HepG2 (cell line): ENCODE results near the gene AMPD2. TPM values are rescaled to one million over a fixed set of nuclear protein-coding genes. Genes with fewer than 3 reads are reported as not detected.

Source experiments
- ATAC-seq: fragments of 200-7000 bp; cut with Tn5 transposase; 3 replicates; pipeline ENCODE4 v1.9.1; 2020; ENCODE audit warnings: mild to moderate bottlenecking, moderate library complexity
- BruUV-seq: library from RNA; stranded (reverse); fragments of 400-500 nt; replicated peaks from 2 replicates; lab custom pipeline; 2021; lab: Mats Ljungman, UMichigan
- CTCF ChIA-PET: fragments of 300-600 bp; formaldehyde crosslinking; extraction: SDS; loops from one replicate; lab custom pipeline; 2021; ENCODE audit warnings: low total read pairs, inconsistent platforms, low intra/inter-chr PET ratio; lab: Yijun Ruan, JAX
- POLR2A ChIA-PET: fragments of 350-600 bp; sonication (Branson Sonifier 250); formaldehyde crosslinking; loops from one replicate; lab custom pipeline; 2020; ENCODE audit warnings: antibody characterized with exemption, inconsistent platforms; lab: Yijun Ruan, JAX
- DNase-seq: peaks from one replicate; pipeline ENCODE4 v3.0.0-alpha.2; 2015; ENCODE audit warnings: low spot score
- FAIRE-seq: peaks from 3 replicates; lab custom pipeline; 2011; peaks lifted over from hg19 to GRCh38; lab: Jason Lieb, UNC
- H2AFZ ChIP-seq: one replicate; pipeline ENCODE4 v1.6.1; 2011; ENCODE audit warnings: low read length, inconsistent platforms
- H3K27ac ChIP-seq: fragments of 300-600 bp; 3 replicates; pipeline ENCODE4 v1.8.0; 2011; ENCODE audit warnings: mixed run types, mild to moderate bottlenecking, mixed read lengths, low read length, inconsistent platforms; ENCODE audit not compliant: insufficient read depth; ENCODE audit errors: extremely low read length
- H3K27me3 ChIP-seq, 2 experiments: fragments of 200-600 bp in 1 of 2; 2 replicates in 1 of 2; 3 replicates in 1 of 2; pipeline versions ENCODE4 v1.6.0 to v1.8.0; 2011; ENCODE audit warnings: low read length in 2 of 2, mild to moderate bottlenecking in 2 of 2, moderate library complexity in 2 of 2, inconsistent platforms in 1 of 2; ENCODE audit not compliant: insufficient read depth in 2 of 2, control insufficient read depth in 1 of 2
- H3K36me3 ChIP-seq, 2 experiments: fragments of 200-600 bp in 1 of 2; replicated peaks in 1 of 2; 2 replicates in 1 of 2; 3 replicates in 1 of 2; pipeline versions ENCODE4 v1.5.1 to v1.8.0; 2011; ENCODE audit warnings: low read length in 2 of 2, inconsistent platforms in 1 of 2; ENCODE audit not compliant: insufficient read depth in 2 of 2, control insufficient read depth in 1 of 2
- H3K4me1 ChIP-seq: 2 replicates; pipeline ENCODE4 v1.5.1; 2012; ENCODE audit warnings: low read length, inconsistent platforms; ENCODE audit not compliant: insufficient read depth
- H3K4me2 ChIP-seq: 2 replicates; pipeline ENCODE4 v1.6.0; 2011; ENCODE audit warnings: low read depth, low read length, inconsistent platforms
- H3K4me3 ChIP-seq, 3 experiments: fragments of 200-600 bp in 1 of 3; sonication (generic), shearing (Covaris generic) in 1 of 3; replicated peaks in 1 of 3; 2 replicates each; pipeline ENCODE4 v1.5.1; 2011 to 2016; ENCODE audit warnings: low read length in 3 of 3, inconsistent platforms in 2 of 3, low read depth in 2 of 3, mild to moderate bottlenecking in 2 of 3, control low read depth in 1 of 3, mixed read lengths in 1 of 3; ENCODE audit not compliant: insufficient read depth in 1 of 3
- H3K79me2 ChIP-seq: one replicate; pipeline ENCODE4 v1.6.1; 2011; ENCODE audit warnings: low read length, inconsistent platforms; ENCODE audit not compliant: insufficient read depth
- H3K9ac ChIP-seq: 2 replicates; pipeline ENCODE4 v1.6.0; 2011; ENCODE audit warnings: mild to moderate bottlenecking, low read depth, low read length, inconsistent platforms; ENCODE audit not compliant: insufficient read depth
- H3K9me3 ChIP-seq: 2 replicates; pipeline ENCODE4 v1.5.1; 2012; ENCODE audit warnings: mild to moderate bottlenecking, low read length
- H4K20me1 ChIP-seq: 2 replicates; pipeline ENCODE4 v1.6.0; 2011; ENCODE audit warnings: inconsistent platforms, mild to moderate bottlenecking, low read length, moderate library complexity; ENCODE audit not compliant: insufficient read depth
- FOXK1 ChIP-seq: sonication (generic); formaldehyde crosslinking; IDR thresholded peaks from 2 replicates; pipeline ENCODE4 v1.4.0; 2020; ENCODE audit warnings: low read depth, missing genetic modification reagents, borderline replicate concordance
- GABPA ChIP-seq, 2 experiments: IDR thresholded peaks; 2 replicates each; pipeline ENCODE4 v1.6.1; 2011 to 2016; ENCODE audit warnings: low read depth in 2 of 2, low read length in 1 of 2, missing biosample characterization in 1 of 2, missing genetic modification characterization in 1 of 2
- KDM2A ChIP-seq: sonication (generic); formaldehyde crosslinking; IDR thresholded peaks from 2 replicates; pipeline ENCODE4 v1.4.0; 2020; ENCODE audit warnings: low read depth, missing genetic modification reagents, borderline replicate concordance
- MED13 ChIP-seq: sonication (generic); formaldehyde crosslinking; IDR thresholded peaks from 2 replicates; pipeline ENCODE4 v1.5.0; 2020; ENCODE audit warnings: missing genetic modification reagents
- TAF15 ChIP-seq: fragments of 200-400 bp; formaldehyde crosslinking; IDR thresholded peaks from one replicate; pipeline ENCODE4 v1.6.1; 2018; ENCODE audit warnings: mild to moderate bottlenecking, low read depth, low read length; ENCODE audit not compliant: poor library complexity, severe bottlenecking
- YEATS2 ChIP-seq: sonication (generic); formaldehyde crosslinking; IDR thresholded peaks from 2 replicates; pipeline ENCODE4 v1.4.0; 2020; ENCODE audit warnings: missing genetic modification reagents, borderline replicate concordance
- ZC3H13 ChIP-seq: sonication (generic); formaldehyde crosslinking; IDR thresholded peaks from 2 replicates; pipeline ENCODE4 v1.8.1; 2023; ENCODE audit warnings: mild to moderate bottlenecking, missing genetic modification reagents, moderate library complexity
- ZNF180 ChIP-seq: sonication (generic); formaldehyde crosslinking; IDR thresholded peaks from 2 replicates; pipeline ENCODE4 v1.4.0; 2020; ENCODE audit warnings: low read depth, missing genetic modification reagents, borderline replicate concordance
- ZNF761 ChIP-seq: sonication (generic); formaldehyde crosslinking; conservative IDR thresholded peaks from 2 replicates; pipeline ENCODE4 v1.4.0; 2020; ENCODE audit warnings: mild to moderate bottlenecking, missing genetic modification reagents
- WGBS: methylation state at CpG from one replicate; pipeline ENCODE4 v1.1.6; 2017; ENCODE audit warnings: low lambda C conversion rate; 5-methylcytosine and 5-hydroxymethylcytosine counted together
- in situ Hi-C: cut with HindIII; loops from 2 replicates; pipeline ENCODE4 v1.10.0; 2017; ENCODE audit warnings: low pct_unique_long_range_greater_than_20kb; ENCODE audit not compliant: extremely low pct_ligation_motif_present
- intact Hi-C: fragments of 100-400 bp; cut with micrococcal nuclease; formaldehyde crosslinking; loops from one replicate; pipeline ENCODE4 v1.10.0; 2022; ENCODE audit not compliant: unreplicated experiment
- polyA plus RNA-seq, 8 experiments: library from polyadenylated mRNA; depleted of rRNA in 3 of 8; stranded (reverse) in 7 of 8; unstranded in 1 of 8; fragments of >200 nt; fragmentation: Illumina TruSeq in 4 of 8; extraction: Trizol in 4 of 8; gene quantifications; 2 replicates each; pipeline versions ENCODE4 v1.2.1 to v1.2.3, GENCODE V29; 2011 to 2016; ENCODE audit warnings: low read depth in 4 of 8, missing spikeins in 1 of 8, mixed read lengths in 1 of 8; ENCODE audit not compliant: insufficient read depth in 1 of 8
- total RNA-seq, 5 experiments: library from RNA; depleted of rRNA; stranded (reverse); fragments of >200 nt; fragmentation: Illumina TruSeq; extraction: Trizol; gene quantifications; 2 replicates each; pipeline ENCODE4 v1.2.3, GENCODE V29; 2016; ENCODE audit warnings: low read depth in 1 of 5
- TF ChIP-seq, protein P1 (sequence below): IDR thresholded peaks from 2 replicates; pipeline ENCODE4 v1.6.1; 2016; ENCODE audit warnings: control low read depth

Gene AMPD2
- total and polyA plus RNA-seq, 2 of the 13 experiments (the other 11 are each of a cell fraction or from before 2014, with no cell fraction given) = 62.3 to 82.0 TPM

GRCh38 chr1:109613361-109614147, 6.1 kb upstream of the AMPD2 start:
- WGBS = 34% methylated on average over 7 of the region's 7 CpGs
- ChIA-PET CTCF (no interaction called here), POLR2A (interaction anchor here (0.8 kb wide), 2 partner anchors 23 to 67 kb away, joined by 3 read pairs; no protein-coding TSS in a partner anchor)
- intact Hi-C loops (no loop called here), in situ Hi-C loops (no loop called here)
- H3K9me3 ChIP-seq = no peaks in the 10 kb centered on the region
- H3K79me2 ChIP-seq = no peaks in the 10 kb centered on the region
- no peaks in the 10 kb centered on the region for H4K20me1 ChIP-seq
- peaks cover 67% of the 10 kb centered on the region for H3K4me1 ChIP-seq
- H2AFZ ChIP-seq = no peak overlapping the region
- FAIRE-seq (no peak), DNase-seq (no peak), ATAC-seq (no peak)
- H3K4me3 ChIP-seq = no peak overlapping the region
- TF ChIP-seq FOXK1 (CRISPR knock-in tag) = no peak
- TF ChIP-seq, protein P1, sequence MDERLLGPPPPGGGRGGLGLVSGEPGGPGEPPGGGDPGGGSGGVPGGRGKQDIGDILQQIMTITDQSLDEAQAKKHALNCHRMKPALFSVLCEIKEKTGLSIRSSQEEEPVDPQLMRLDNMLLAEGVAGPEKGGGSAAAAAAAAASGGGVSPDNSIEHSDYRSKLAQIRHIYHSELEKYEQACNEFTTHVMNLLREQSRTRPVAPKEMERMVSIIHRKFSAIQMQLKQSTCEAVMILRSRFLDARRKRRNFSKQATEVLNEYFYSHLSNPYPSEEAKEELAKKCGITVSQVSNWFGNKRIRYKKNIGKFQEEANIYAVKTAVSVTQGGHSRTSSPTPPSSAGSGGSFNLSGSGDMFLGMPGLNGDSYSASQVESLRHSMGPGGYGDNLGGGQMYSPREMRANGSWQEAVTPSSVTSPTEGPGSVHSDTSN (CRISPR knock-in tag) = no peak
- no peak for TF ChIP-seq MED13 (CRISPR knock-in tag)
- no peak for TF ChIP-seq GABPA (IDR thresholded peaks at IDR 0.05; ENCODE audit: low read depth, low read length)
- TF ChIP-seq GABPA (CRISPR knock-in tag; IDR thresholded peaks at IDR 0.05; ENCODE audit: low read depth) = no peak
- no peak for TF ChIP-seq ZNF180 (CRISPR knock-in tag)
- TF ChIP-seq KDM2A = no peak
- no peak for TF ChIP-seq TAF15
- no peak for TF ChIP-seq ZNF761
- TF ChIP-seq ZC3H13 = no peak
- no peak for TF ChIP-seq YEATS2 (CRISPR knock-in tag)
- H3K27me3 ChIP-seq = no peaks in the 10 kb centered on the region
- H3K9ac ChIP-seq = no peak overlapping the region
- no TSS peak for BruUV-seq
- H3K27ac ChIP-seq = no peak overlapping the region
- H3K36me3 ChIP-seq = no peaks in the 10 kb centered on the region
- H3K4me2 ChIP-seq = no peak overlapping the region
